Stimulated activated CD4-positive, alpha-beta T cell treated with anti-CD3 and anti-CD28 coated beads, Interleukin-15, amount 100 ng/mL, for 48 hours (primary cell): ENCODE measurements around the gene NOL4L.

Experiments
- DNase-seq, 2 donors: peaks; one replicate each; pipeline ENCODE4 v3.0.0-alpha.2; 2020; ENCODE audit warnings: low read depth in 2 of 2

Gene NOL4L

GRCh38 chr20:32484958-32485769 is 100.0 kb downstream of the NOL4L start:
- peak; percentile 64 to 71 for DNase-seq

DNA sequence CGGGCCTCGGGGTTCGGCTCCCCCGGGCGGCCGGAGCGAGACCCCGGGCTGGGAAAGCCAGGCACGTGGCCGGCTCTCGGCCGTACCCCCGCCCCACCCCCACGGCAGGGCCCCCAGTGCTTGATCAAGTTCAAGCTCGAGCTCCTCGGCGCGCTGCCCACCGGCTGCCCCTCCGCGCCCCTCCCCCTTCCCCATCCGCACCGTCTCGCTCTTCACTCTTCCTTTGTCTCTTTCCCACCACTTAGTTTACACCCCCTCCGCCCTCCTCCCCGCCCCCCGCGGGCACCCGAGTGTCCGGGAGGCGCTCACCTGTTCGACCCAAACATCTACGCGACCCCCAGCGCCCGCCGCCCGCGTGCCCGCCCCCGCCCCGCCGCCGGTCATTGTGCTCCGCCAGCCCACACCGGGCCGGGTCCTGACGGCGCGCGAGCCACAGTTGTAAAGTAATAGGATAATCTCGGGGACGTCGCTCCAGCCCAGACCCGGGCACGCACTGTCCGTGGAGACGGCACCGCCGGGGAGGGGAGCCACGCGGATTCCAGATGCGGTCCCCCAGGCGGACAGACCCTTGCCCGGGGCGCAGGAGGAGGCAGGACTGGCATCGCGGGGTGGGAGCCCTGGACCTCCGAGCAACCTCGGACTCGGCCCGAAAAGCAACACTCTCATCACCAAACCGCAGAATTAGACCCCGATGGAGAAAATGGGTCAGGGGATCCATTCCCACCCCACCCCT is 100.7 kb downstream of the NOL4L start:
- DNase-seq, result no peak

DNA sequence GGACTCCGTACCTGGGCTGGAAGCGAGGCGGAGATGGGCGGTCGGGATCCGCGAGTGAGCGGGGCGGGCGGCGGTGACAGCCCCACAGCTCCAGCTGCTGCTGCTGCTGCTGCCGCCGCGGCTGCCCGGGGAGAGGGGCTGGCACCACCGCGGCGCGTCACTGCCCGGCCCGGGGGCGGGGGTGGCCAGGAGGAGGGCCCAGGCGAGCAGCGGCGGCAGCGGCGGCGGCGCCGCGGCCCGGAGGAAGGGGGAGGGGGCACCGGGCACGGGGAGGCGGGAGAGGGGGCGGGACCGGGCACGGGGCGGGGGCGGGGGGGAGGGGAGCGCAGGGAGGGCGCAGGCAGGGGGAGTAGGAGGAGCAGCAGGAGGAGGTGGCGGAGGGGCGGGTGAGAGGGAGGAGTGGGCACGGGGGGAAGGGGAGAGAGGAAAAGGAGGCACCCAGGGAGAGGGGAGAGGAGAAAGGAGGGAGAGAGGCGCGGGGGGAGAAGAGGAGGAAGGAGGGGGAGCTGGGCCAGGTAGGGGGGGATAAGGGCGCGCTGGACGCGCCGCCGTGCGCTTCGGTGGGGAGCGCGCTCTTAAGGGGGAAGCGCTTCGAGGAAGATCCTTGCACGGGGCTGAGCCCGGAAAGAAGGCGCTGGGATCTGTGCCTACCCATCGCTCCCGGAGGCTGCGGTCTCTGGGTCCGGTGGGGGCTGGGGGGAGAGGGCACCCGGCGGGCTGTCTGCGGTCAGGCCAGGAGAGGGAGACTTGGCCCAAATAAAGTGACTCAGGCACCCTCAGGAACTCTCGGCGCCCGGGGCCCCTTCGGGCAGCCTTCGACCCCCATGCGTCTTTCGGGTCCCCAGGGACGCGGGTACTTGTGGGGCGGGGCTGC is 101.5 kb downstream of the NOL4L start:
- DNase-seq, result peak; percentile 12 to 46

GRCh38 chr20:32482442-32483261 is 102.5 kb downstream of the NOL4L start:
- DNase-seq, result no peak

DNA sequence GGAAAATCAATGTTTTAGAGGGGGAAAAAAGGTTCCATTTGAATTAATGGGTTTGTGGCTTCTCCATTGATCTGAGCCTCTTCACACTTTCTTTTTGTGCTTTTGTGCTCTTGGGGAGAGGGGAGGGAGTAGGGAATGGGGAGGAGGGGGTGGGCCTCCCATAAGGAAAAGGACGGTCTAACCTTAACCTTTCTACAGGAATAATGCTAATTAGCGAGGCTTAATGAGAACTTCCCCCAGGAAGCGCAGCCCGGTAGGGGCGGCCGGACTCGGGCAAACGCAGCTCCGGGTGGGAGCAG is 103.0 kb downstream of the NOL4L start:
- DNase-seq, result no peak

- no peak for DNase-seq
Measured at GRCh38 chr20:32481311-32482142, 103.6 kb downstream of the NOL4L start.

DNA sequence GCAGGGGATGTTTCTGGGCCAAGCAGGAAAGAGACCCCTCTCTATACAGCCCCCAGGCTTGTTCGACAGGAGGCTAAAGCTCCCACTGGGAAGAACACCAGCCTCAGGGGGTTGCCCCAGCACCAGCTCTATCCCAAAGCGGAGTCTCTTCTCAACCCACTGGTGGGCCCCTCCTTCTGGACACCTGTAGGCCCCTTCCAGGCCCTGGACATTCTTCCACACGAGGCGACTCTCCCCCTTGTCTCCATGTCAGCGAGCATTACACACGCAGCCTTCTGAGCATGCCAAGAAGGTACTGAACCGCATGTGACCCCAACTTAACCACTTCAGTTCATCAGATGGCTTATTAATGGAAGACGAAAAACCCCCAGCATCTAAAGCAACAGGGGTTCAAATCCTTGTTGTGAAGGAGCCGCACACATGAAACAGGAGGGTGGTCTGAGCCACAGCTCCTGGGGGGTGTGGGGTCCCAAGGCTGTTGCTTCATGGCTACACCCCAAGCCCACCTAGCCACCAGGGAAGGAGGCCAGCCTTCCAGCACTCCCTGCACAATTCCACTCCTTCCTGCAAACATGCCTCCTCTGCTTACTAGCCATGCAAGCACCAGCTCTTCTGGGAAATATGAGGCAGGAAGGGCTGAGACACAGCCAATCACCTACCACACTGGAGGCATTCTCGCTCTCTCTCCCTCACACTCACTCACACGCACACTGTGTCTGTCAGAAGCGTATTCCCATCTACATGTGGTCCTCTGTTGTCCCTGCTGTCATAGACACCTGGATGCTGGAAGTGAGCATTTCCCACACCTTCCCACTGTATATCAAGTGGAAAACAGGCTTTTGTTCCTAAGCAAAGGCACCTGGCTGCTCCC is 104.5 kb downstream of the NOL4L start:
- no peak for DNase-seq

GRCh38 chr20:32479697-32480171 is 105.4 kb downstream of the NOL4L start:
- DNase-seq, result no peak

DNA sequence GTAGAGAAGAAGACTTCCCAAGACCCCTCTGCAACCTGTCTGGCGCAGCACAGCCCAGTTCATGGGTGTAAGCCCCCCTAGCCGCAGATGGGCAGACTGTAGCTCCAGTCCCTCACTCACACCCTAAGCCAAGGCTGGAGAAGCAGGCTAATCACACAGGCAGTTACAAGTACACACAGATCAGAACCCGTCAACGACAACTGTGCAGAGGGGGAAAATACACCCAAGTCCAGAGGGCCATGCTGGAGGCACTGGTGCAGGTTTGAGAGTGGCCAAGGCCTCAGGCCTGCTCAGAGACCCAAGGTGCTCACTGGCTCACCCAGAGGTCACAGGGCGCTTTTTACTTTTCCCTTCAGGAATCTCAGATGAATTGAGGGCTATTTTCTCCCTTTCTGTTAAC is 106.1 kb downstream of the NOL4L start:
- no peak for DNase-seq

DNA sequence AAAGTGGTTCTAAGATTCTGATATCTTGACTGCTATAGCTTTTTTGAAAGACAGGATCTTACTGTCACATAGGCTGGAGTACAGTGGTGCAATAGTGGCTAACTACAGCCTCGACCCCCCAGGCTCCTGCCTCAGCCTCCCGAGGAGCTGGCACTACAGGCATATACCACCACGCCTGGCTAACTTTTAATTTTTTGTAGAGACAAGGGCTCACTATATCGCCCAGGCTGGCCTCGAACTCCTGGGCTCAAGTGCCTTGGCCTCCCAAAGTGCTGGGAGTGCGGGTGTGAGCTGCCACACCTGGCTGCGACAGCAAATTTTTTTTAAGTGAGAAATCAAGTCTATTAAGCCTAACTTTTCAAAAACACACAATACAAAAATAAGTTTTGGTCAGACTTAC is 106.6 kb downstream of the NOL4L start:
- DNase-seq, result no peak

- DNase-seq, result no peak
Measured at GRCh38 chr20:32477594-32478512, 107.3 kb downstream of the NOL4L start.

DNA sequence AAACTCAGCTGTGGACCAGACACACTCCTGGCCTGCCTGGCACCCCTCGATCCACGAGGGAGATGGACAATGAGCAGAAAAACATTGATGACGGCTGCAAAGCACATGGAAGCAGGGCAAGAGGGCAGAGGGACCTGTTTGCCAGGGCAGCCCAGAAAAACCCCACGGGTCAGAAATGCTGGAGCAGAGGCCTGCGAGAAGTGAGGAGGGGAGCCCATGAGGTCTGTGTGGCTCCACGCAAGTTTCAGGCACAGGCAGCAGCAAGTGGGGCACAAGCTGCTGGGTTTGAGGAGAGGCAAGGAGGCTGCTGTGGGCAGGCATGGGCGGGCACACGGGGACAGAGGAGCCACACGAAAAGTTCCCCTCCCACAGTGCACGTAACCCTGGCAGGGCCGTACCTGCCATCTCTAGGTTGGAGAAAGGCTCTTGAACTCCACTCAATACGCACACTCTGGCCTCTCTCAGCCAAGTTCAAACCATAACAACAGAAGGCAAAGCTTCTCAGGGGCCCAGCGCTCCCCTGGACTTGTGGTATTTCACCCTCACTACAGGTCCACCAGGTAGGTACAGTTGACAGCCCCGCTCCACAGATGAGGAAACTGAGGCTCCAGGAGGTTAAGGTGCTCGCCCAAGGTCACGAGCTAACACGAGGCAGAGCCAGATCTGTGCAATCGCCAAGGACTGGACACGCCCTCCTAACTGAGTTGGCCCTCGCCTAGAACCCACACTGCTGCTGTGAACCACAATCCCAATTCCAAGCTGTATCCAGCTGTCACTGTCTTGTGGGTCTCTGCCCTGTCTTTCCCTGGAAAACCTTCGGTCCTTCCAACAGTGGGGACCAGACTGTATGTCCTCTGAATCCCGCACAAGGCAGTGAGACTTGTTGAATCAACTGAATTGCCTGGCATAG is 108.2 kb downstream of the NOL4L start:
- DNase-seq, result no peak

DNA sequence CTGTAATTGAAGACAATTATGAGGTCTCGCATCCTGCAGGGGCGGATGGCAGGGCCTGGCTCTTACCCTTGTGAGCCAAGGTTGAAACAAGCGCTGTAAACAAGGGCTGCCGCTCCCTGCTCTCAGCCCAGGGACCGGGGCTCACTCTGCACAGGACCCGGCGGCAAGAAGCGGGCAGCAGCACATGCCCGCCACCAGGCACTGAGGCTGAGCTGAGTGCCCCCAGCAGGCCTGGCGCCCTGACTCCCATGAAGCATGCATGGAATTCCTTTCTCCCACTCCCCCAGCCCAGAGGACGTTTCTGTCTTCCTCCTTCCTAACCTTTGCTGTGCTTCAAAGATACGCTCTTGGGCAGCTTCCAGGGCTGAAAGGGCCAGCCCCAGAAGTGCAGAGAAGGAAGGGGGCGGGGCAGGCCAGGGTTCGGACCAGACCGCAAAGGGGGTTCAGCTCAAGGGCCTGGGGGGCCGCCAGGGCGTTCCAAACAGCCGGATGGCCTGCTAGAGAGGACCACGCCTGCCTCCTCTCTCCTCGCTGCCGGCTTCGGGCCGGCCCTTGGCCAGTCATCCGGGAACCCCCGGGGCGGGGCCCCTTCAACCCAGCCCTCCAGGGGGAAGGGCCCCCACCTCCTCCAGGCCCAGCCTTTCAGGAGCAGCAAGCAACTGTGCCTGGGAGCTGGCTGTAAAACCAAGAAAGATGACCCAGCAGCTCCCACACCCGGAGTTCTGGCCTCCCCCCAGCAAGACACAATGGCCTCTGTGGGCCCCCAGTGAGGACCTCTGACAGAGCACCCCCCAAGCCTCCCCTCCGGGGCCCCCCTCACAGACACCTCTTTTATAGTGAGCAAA is 109.9 kb downstream of the NOL4L start:
- DNase-seq, result no peak

- no peak for DNase-seq
Measured at GRCh38 chr20:32474717-32474966, 110.5 kb downstream of the NOL4L start.

DNA sequence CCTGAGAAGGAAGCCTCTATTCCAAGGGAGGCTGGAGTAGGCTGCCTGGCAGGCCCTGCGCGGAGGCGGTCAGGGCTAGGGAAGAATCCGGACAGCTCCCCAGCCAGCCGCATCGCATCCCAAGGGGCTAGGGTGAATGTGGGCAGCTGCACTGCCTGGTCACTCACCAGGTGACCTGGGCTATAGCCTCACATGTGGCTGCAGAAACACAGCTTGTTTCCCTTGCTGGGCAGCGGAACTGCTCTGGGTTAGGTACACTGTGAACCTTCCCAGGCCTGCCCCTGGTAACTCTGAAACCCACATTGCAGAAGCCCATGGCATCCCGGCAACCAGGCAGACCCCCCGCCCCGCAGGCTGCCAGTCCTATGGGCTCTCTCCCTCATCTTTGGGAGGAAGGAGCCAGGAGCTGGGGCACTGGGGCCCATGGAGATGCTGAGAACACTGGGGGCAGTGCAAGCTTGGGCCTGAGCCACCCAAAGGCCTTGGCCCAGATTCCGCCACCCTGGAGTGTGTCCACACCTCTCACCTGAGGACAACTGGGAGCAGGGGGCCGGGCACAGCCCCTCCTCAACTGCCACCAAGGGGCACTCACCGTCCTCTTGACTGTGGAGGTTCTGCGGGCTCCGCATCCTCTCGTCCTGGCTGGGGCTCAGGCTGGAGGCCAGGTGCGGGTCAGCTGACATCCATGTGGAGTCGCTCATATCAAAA is 111.0 kb downstream of the NOL4L start:
- DNase-seq, result no peak
